Panc1 (cell line): ENCODE results near the gene ZNF273. TPM values are rescaled to one million over a fixed set of nuclear protein-coding genes. Genes with fewer than 3 reads are reported as not detected.
A peak's percentile ranks its signal among the peaks of the same experiment; 100 is the strongest.

ENCODE experiments used
- ATAC-seq: fragments of 200-7000 bp; cut with Tn5 transposase; 2 replicates; pipeline ENCODE4 v1.9.1; 2020; ENCODE audit warnings: mild to moderate bottlenecking, moderate library complexity
- BruUV-seq: library from RNA; stranded (reverse); fragments of 400-500 nt; replicated peaks from 2 replicates; lab custom pipeline; 2021; lab: Mats Ljungman, UMichigan
- CTCF ChIA-PET: fragments of 300-600 bp; sonication (Branson Sonifier 250); formaldehyde crosslinking; loops from one replicate; lab custom pipeline; 2022; ENCODE audit warnings: antibody characterized with exemption; lab: Charles Lee
- POLR2A ChIA-PET: fragments of 300-600 bp; sonication (Branson Sonifier 250); formaldehyde crosslinking; loops from one replicate; lab custom pipeline; 2022; ENCODE audit warnings: antibody characterized with exemption; lab: Charles Lee
- DNase-seq: peaks from one replicate; pipeline ENCODE4 v3.0.0-alpha.2; 2010; ENCODE audit warnings: low read depth, low spot score
- H3K27ac ChIP-seq: 2 replicates; pipeline ENCODE4 v1.5.1; 2011; ENCODE audit warnings: mild to moderate bottlenecking, low read length, inconsistent platforms
- H3K27me3 ChIP-seq: fragments of 200-500 bp; sonication (Bioruptor generic); 2 replicates; pipeline ENCODE4 v1.6.0; 2014; ENCODE audit warnings: low read length, inconsistent platforms; ENCODE audit not compliant: control insufficient read depth, insufficient read depth
- H3K36me3 ChIP-seq: fragments of 200-500 bp; sonication (Bioruptor generic); 2 replicates; pipeline ENCODE4 v1.5.1; 2014; ENCODE audit warnings: inconsistent platforms, mild to moderate bottlenecking, low read length, moderate library complexity; ENCODE audit not compliant: control insufficient read depth, insufficient read depth
- H3K4me1 ChIP-seq: 2 replicates; pipeline ENCODE4 v1.5.1; 2011; ENCODE audit warnings: inconsistent platforms, mild to moderate bottlenecking, low read length, moderate library complexity; ENCODE audit not compliant: control insufficient read depth, insufficient read depth
- H3K4me3 ChIP-seq, 2 experiments: 2 replicates each; pipeline ENCODE4 v1.5.1; 2011 to 2012; ENCODE audit warnings: low read depth in 2 of 2, low read length in 2 of 2, mild to moderate bottlenecking in 2 of 2, inconsistent platforms in 1 of 2, moderate library complexity in 1 of 2
- H3K9me3 ChIP-seq: fragments of 200-500 bp; sonication (Bioruptor generic); 2 replicates; pipeline ENCODE4 v1.5.1; 2014; ENCODE audit warnings: low read depth, mild to moderate bottlenecking, inconsistent platforms, low read length, moderate library complexity; ENCODE audit not compliant: control insufficient read depth, insufficient read depth
- POLR2AphosphoS5 ChIP-seq: IDR thresholded peaks from 2 replicates; pipeline ENCODE4 v1.6.1; 2012; ENCODE audit warnings: mild to moderate bottlenecking, low read depth, low read length, moderate library complexity
- SIN3A ChIP-seq: IDR thresholded peaks from 2 replicates; pipeline ENCODE4 v1.6.1; 2012; ENCODE audit warnings: low read depth, mild to moderate bottlenecking, low read length, moderate library complexity, borderline replicate concordance; ENCODE audit not compliant: insufficient read depth
- TCF7L2 ChIP-seq: IDR thresholded peaks from 2 replicates; pipeline ENCODE4 v1.6.1; 2011; ENCODE audit warnings: mild to moderate bottlenecking, low read depth, low read length, inconsistent platforms
- in situ Hi-C: cut with HindIII; loops from 2 replicates; pipeline ENCODE4 v1.10.0; 2016; ENCODE audit warnings: low sequenced_read_pairs, low pct_unique_long_range_greater_than_20kb
- intact Hi-C: fragments of 100-400 bp; cut with micrococcal nuclease; formaldehyde crosslinking; loops from one replicate; pipeline ENCODE4 v1.10.0; 2022; ENCODE audit not compliant: unreplicated experiment
- total RNA-seq: library from RNA; stranded (reverse); gene quantifications from one replicate; pipeline ENCODE4 v1.2.1, GENCODE V29; 2021; ENCODE audit not compliant: unreplicated experiment
- TF ChIP-seq, protein P1 (sequence below): fragments of 450-650 bp; IDR thresholded peaks from 2 replicates; pipeline ENCODE4 v1.5.1; 2017; ENCODE audit warnings: mild to moderate bottlenecking
- TF ChIP-seq, protein P2 (sequence below), 2 experiments: IDR thresholded peaks; 2 replicates each; pipeline ENCODE4 v1.6.1; 2011 to 2012; ENCODE audit warnings: low read depth in 2 of 2, control low read depth in 1 of 2, low read length in 1 of 2, mild to moderate bottlenecking in 1 of 2, moderate library complexity in 1 of 2; ENCODE audit not compliant: insufficient read depth in 1 of 2

ZNF273 gene
- total RNA-seq, 1 experiment from 2014 or later: 6.4 TPM

DNA sequence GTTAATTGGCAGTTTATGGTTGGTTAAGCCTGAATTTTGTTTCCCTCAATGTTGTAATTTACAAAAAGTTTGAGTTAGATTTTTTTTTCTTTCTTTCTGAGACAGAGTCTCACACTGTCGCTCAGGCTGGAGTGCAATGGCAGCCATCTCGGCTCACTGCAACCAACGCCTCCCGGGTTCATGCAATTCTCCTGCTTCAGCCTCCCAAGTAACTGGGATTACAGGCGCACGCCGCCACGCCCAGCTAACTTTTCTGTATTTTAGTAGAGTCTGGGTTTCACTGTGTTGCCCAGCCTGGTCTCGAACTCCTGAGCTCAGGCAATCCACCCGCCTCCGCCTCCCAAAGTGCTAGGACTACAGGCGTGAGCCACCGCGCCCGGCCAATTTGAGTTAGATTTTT lies 935 bp downstream of the ZNF273 start:
- ChIA-PET POLR2A (no interaction called here), CTCF (no interaction called here)
- Histone ChIP-seq H3K27me3 (no peaks in the 10 kb centered on the region), H3K4me1 (peaks cover 34% of the 10 kb centered on the region), H3K36me3 (no peaks in the 10 kb centered on the region), H3K9me3 (no peaks in the 10 kb centered on the region), H3K27ac (peak overlapping the region; percentile 85), H3K4me3 (peak overlapping the region; percentile 83 to 91)
- in situ Hi-C loops (no loop called here), intact Hi-C loops (no loop called here)
- DNase-seq: no peak
- ATAC-seq: no peak
- TF ChIP-seq SIN3A: no peak
- no peak for TF ChIP-seq POLR2AphosphoS5
- TF ChIP-seq, protein P1, sequence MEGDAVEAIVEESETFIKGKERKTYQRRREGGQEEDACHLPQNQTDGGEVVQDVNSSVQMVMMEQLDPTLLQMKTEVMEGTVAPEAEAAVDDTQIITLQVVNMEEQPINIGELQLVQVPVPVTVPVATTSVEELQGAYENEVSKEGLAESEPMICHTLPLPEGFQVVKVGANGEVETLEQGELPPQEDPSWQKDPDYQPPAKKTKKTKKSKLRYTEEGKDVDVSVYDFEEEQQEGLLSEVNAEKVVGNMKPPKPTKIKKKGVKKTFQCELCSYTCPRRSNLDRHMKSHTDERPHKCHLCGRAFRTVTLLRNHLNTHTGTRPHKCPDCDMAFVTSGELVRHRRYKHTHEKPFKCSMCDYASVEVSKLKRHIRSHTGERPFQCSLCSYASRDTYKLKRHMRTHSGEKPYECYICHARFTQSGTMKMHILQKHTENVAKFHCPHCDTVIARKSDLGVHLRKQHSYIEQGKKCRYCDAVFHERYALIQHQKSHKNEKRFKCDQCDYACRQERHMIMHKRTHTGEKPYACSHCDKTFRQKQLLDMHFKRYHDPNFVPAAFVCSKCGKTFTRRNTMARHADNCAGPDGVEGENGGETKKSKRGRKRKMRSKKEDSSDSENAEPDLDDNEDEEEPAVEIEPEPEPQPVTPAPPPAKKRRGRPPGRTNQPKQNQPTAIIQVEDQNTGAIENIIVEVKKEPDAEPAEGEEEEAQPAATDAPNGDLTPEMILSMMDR: no peak
- no peak for TF ChIP-seq TCF7L2
- BruUV-seq: no TSS peak

DNA sequence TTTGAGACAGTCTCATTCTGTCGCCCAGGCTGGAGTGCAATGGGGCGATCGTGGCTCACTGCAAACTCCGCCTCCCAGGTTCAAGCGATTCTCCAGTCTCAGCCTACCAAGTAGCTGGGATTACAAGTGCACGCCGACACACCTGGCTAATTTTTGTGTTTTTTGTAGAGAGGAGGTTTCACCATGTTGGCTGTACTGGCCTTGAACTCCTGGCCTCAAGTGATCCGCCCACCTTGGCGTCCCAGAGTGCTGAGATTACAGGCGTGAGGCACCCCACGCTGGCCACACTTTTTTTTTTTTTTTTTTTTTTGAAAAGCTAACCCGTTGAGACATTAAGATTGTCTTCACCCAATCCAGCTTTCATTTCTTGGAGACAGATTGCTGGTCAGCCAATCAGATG lies 2.1 kb downstream of the ZNF273 start:
- Histone ChIP-seq H3K27ac (no peak overlapping the region), H3K4me1 (peaks cover 34% of the 10 kb centered on the region), H3K36me3 (no peaks in the 10 kb centered on the region), H3K4me3 (no peak overlapping the region), H3K27me3 (no peaks in the 10 kb centered on the region), H3K9me3 (no peaks in the 10 kb centered on the region)
- in situ Hi-C loops (no loop called here), intact Hi-C loops (no loop called here)
- CTCF ChIA-PET: no interaction called here
- POLR2A ChIA-PET: interaction anchor here (0.6 kb wide), 1 partner anchor 588 kb away, joined by 5 read pairs; no protein-coding TSS in a partner anchor
- DNase-seq: no peak
- BruUV-seq: no TSS peak
- TF ChIP-seq, protein P1: no peak
- TF ChIP-seq, protein P2, sequence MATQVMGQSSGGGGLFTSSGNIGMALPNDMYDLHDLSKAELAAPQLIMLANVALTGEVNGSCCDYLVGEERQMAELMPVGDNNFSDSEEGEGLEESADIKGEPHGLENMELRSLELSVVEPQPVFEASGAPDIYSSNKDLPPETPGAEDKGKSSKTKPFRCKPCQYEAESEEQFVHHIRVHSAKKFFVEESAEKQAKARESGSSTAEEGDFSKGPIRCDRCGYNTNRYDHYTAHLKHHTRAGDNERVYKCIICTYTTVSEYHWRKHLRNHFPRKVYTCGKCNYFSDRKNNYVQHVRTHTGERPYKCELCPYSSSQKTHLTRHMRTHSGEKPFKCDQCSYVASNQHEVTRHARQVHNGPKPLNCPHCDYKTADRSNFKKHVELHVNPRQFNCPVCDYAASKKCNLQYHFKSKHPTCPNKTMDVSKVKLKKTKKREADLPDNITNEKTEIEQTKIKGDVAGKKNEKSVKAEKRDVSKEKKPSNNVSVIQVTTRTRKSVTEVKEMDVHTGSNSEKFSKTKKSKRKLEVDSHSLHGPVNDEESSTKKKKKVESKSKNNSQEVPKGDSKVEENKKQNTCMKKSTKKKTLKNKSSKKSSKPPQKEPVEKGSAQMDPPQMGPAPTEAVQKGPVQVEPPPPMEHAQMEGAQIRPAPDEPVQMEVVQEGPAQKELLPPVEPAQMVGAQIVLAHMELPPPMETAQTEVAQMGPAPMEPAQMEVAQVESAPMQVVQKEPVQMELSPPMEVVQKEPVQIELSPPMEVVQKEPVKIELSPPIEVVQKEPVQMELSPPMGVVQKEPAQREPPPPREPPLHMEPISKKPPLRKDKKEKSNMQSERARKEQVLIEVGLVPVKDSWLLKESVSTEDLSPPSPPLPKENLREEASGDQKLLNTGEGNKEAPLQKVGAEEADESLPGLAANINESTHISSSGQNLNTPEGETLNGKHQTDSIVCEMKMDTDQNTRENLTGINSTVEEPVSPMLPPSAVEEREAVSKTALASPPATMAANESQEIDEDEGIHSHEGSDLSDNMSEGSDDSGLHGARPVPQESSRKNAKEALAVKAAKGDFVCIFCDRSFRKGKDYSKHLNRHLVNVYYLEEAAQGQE (IDR thresholded peaks at IDR 0.05; ENCODE audit: insufficient read depth in 1 of 2, low read depth in 2 of 2, low read length in 1 of 2): no peak
- TF ChIP-seq TCF7L2: no peak
- TF ChIP-seq SIN3A: no peak
- TF ChIP-seq POLR2AphosphoS5: no peak
- ATAC-seq: no peak

DNA sequence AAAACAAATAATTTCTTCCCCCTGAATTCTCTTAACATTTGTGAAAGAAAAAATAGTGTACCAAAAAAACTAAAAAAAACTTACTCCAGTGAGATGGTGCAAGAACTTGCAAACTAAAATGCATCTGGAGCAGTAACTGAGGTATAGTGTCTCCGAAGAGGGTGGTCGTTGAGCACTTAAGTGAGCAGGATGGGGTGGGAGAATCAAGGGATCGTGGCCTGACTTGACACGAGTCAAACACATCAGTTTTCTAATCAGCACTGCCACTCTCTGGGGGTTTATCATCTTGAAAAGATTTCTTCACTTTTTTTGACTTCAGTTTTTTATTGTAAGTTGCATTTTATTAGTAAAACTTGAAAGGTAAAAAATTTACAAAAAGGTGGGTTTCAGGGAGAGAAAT lies 2.5 kb downstream of the ZNF273 start:
- BruUV-seq: no TSS peak
- CTCF ChIA-PET: no interaction called here
- intact Hi-C loops: no loop called here

More for the DNA sequence above, 2.5 kb downstream of the ZNF273 start:
- Histone ChIP-seq H3K4me3 (no peak overlapping the region), H3K27me3 (no peaks in the 10 kb centered on the region), H3K4me1 (peaks cover 34% of the 10 kb centered on the region), H3K9me3 (no peaks in the 10 kb centered on the region), H3K36me3 (no peaks in the 10 kb centered on the region), H3K27ac (no peak overlapping the region)
- TF ChIP-seq, protein P1: no peak
- TF ChIP-seq POLR2AphosphoS5 (no peak), TCF7L2 (no peak), SIN3A (no peak)
- TF ChIP-seq, protein P2 (IDR thresholded peaks at IDR 0.05; ENCODE audit: insufficient read depth in 1 of 2, low read depth in 2 of 2, low read length in 1 of 2): no peak
- no peak for ATAC-seq
- DNase-seq: no peak
- POLR2A ChIA-PET: interaction anchor here (0.6 kb wide), 1 partner anchor 589 kb away, joined by 5 read pairs; no protein-coding TSS in a partner anchor
- in situ Hi-C loops: no loop called here
